Measurements from ENCODE around the gene FBLN7. TPM values are rescaled to one million over a fixed set of nuclear protein-coding genes. Genes with fewer than 3 reads are reported as not detected.
A peak's percentile ranks its signal among the peaks of the same experiment; 100 is the strongest.

FBLN7 gene
- total and polyA plus RNA-seq, 3 donors from 2014 or later: 0.79 to 3.3 (median 3.1) TPM

GRCh38 chr2:112155331-112156151, 17.4 kb downstream of the FBLN7 start:
- no peak for DNase-seq
- Histone ChIP-seq H3K4me3 (no peak overlapping the region), H3K9me3 (no peaks in the 10 kb centered on the region), H3K27me3 (no peaks in the 10 kb centered on the region), H3K36me3 (ENCODE audit: low read depth, missing control alignments) (no peaks in the 10 kb centered on the region), H3K4me1 (no peaks in the 10 kb centered on the region), H3K27ac (no peak overlapping the region)
- intact Hi-C loops (cut with DNase I; ENCODE audit: low total_unique reads): no loop called here
- 83 to 87% methylated on average over 24 to 27 of the region's 27 CpGs for WGBS, 2 donors
- TF ChIP-seq POLR2A (IDR thresholded peaks at IDR 0.05): no peak
- TF ChIP-seq CTCF (IDR thresholded peaks at IDR 0.05): no peak

- no peak for DNase-seq
- H3K4me1 ChIP-seq: no peaks in the 10 kb centered on the region
- intact Hi-C loops (cut with DNase I; ENCODE audit: low total_unique reads): no loop called here
- H3K9me3 ChIP-seq: no peaks in the 10 kb centered on the region
- H3K36me3 ChIP-seq (ENCODE audit: low read depth, missing control alignments): no peaks in the 10 kb centered on the region
- TF ChIP-seq POLR2A (IDR thresholded peaks at IDR 0.05) (no peak), CTCF (IDR thresholded peaks at IDR 0.05) (no peak)
- WGBS, 2 donors: 53 to 55% methylated on average over 21 of the region's 21 CpGs
- no peak overlapping the region for H3K4me3 ChIP-seq
- no peak overlapping the region for H3K27ac ChIP-seq
- H3K27me3 ChIP-seq: no peaks in the 10 kb centered on the region
Measured at GRCh38 chr2:112156152-112156986, 18.2 kb downstream of the FBLN7 start.

- Histone ChIP-seq H3K36me3 (ENCODE audit: low read depth, missing control alignments) (no peaks in the 10 kb centered on the region), H3K27ac (no peak overlapping the region), H3K4me3 (no peak overlapping the region), H3K4me1 (no peaks in the 10 kb centered on the region), H3K27me3 (no peaks in the 10 kb centered on the region), H3K9me3 (no peaks in the 10 kb centered on the region)
- TF ChIP-seq CTCF (IDR thresholded peaks at IDR 0.05) (no peak), POLR2A (IDR thresholded peaks at IDR 0.05) (no peak)
- 53 to 99% methylated on average over 3 of the region's 3 CpGs for WGBS, 2 donors
- DNase-seq: no peak
- intact Hi-C loops (cut with DNase I; ENCODE audit: low total_unique reads): no loop called here
Measured at GRCh38 chr2:112157472-112157871, 19.3 kb downstream of the FBLN7 start.

GRCh38 chr2:112159454-112159921, 21.3 kb downstream of the FBLN7 start:
- Histone ChIP-seq H3K27ac (no peak overlapping the region), H3K27me3 (no peaks in the 10 kb centered on the region), H3K4me1 (no peaks in the 10 kb centered on the region), H3K36me3 (ENCODE audit: low read depth, missing control alignments) (no peaks in the 10 kb centered on the region), H3K9me3 (no peaks in the 10 kb centered on the region), H3K4me3 (peak overlapping the region in 1 of 2 donors; percentile 13)
- DNase-seq: no peak
- WGBS, 2 donors: 68 to 77% methylated on average over 31 of the region's 31 CpGs
- intact Hi-C loops (cut with DNase I; ENCODE audit: low total_unique reads): no loop called here
- TF ChIP-seq POLR2A (IDR thresholded peaks at IDR 0.05): no peak
- TF ChIP-seq CTCF (IDR thresholded peaks at IDR 0.05): no peak

Data from testis (tissue), 3 donors.